Ureter (tissue), 1 donor: ENCODE measurements around the gene TMEM217. TPM values are rescaled to one million over a fixed set of nuclear protein-coding genes. Genes with fewer than 3 reads are reported as not detected.

ENCODE experiments used
- DNase-seq: peaks from one replicate; pipeline ENCODE4 v3.0.0-alpha.2; 2020; ENCODE audit warnings: low spot score
- total RNA-seq: library from RNA; stranded (reverse); gene quantifications from one replicate; pipeline ENCODE4 v1.2.4, GENCODE V29; 2023
- donor health status: DM: yes; HTN: yes; CAD: no.

TMEM217 gene
- total RNA-seq, 1 donor from 2014 or later, result 1.2 TPM

GRCh38 chr6:37280162-37280887, 22.4 kb upstream of the TMEM217 start:
- DNase-seq, result no peak

GRCh38 chr6:37279366-37280134, 21.6 kb upstream of the TMEM217 start:
- no peak for DNase-seq

- peak; percentile 50 for DNase-seq
Measured at GRCh38 chr6:37277001-37277409, 19.1 kb upstream of the TMEM217 start.

GRCh38 chr6:37275350-37275749, 17.4 kb upstream of the TMEM217 start:
- no peak for DNase-seq

GRCh38 chr6:37273690-37274089, 15.7 kb upstream of the TMEM217 start:
- no peak for DNase-seq

- DNase-seq, result no peak
Measured at GRCh38 chr6:37272834-37273566, 15.1 kb upstream of the TMEM217 start.

GRCh38 chr6:37269105-37269504, 11.2 kb upstream of the TMEM217 start:
- DNase-seq, result no peak

GRCh38 chr6:37265860-37266259, 7.9 kb upstream of the TMEM217 start:
- DNase-seq, result no peak

- DNase-seq, result no peak
Measured at GRCh38 chr6:37265001-37265400, 7.1 kb upstream of the TMEM217 start.

GRCh38 chr6:37262446-37263026, 4.6 kb upstream of the TMEM217 start:
- DNase-seq, result no peak

GRCh38 chr6:37261198-37261597, 3.3 kb upstream of the TMEM217 start:
- DNase-seq, result no peak

- no peak for DNase-seq
Measured at GRCh38 chr6:37260444-37260843, 2.5 kb upstream of the TMEM217 start.

- no peak for DNase-seq
Measured at GRCh38 chr6:37260040-37260439, 2.1 kb upstream of the TMEM217 start.

GRCh38 chr6:37259191-37259590, 1.2 kb upstream of the TMEM217 start:
- DNase-seq, result no peak

- no peak for DNase-seq
Measured at GRCh38 chr6:37258405-37259105, 611 bp upstream of the TMEM217 start.

- no peak for DNase-seq
Measured at GRCh38 chr6:37257320-37257633, 667 bp downstream of the TMEM217 start.

GRCh38 chr6:37256692-37257319, 1.1 kb downstream of the TMEM217 start:
- no peak for DNase-seq

- DNase-seq, result no peak
Measured at GRCh38 chr6:37254881-37255280, 3.1 kb downstream of the TMEM217 start.

GRCh38 chr6:37253486-37254007, 4.4 kb downstream of the TMEM217 start:
- DNase-seq, result no peak

- no peak for DNase-seq
Measured at GRCh38 chr6:37251211-37251780, 6.6 kb downstream of the TMEM217 start.
